GM12864 (cell line): Measurements from ENCODE around the gene MITF.

Experiments used
- DNase-seq: peaks from one replicate; pipeline ENCODE4 v3.0.0-alpha.2; 2011; ENCODE audit warnings: low read depth
- H3K4me3 ChIP-seq: 2 replicates; pipeline ENCODE4 v1.5.1; 2011; ENCODE audit warnings: mild to moderate bottlenecking, low read depth, low read length, control low read depth
- CTCF ChIP-seq: IDR thresholded peaks from 2 replicates; pipeline ENCODE4 v1.5.1; 2011; ENCODE audit warnings: low read depth, mild to moderate bottlenecking, moderate library complexity, low read length, control low read depth, inconsistent platforms; ENCODE audit errors: missing control alignments

Gene MITF

GRCh38 chr3:69856965-69857705 lies 117.9 kb downstream of the MITF start:
- TF ChIP-seq CTCF, result no peak
- no peak for DNase-seq
- H3K4me3 ChIP-seq, result no peak overlapping the region

DNA sequence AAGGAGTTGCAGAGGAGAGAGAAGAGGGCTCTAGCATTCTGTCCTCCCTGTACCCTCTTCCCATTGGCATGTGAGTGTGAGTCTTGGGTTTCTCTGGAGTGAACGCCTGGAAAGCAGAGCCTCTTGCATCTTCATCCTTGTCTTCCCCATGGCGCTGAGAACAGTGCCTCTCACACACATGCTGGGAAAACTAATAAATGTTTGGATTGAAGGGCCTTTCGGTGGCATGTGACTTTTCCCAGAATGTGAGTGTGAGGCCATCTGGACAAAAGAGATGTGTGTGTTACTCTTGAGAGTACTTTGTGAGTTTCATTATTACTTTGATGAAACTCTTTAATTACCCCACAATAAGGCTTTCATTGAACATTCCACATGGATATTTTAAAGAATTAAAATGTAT lies 122.3 kb downstream of the MITF start:
- no peak for TF ChIP-seq CTCF
- no peak overlapping the region for H3K4me3 ChIP-seq
- no peak for DNase-seq

DNA sequence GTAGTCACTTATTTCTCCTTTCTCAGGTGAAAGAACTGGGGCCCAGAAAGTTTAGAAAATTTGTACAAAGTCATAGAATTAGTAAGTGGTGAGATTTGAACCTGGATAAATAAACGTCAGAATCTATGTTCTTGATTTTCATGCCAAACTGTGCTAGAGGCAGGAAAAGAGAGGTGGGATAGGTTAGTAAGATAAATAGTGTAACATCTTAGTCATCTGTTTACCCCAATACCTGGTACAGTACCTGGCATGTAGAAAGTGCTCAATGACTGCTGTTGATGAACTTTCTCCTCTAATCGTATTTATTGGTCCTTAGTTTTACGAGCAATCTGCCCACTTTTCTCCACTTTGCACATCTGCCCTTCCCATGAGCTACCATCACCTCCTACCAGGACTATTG lies 124.9 kb downstream of the MITF start:
- DNase-seq, result no peak
- no peak for TF ChIP-seq CTCF

DNA sequence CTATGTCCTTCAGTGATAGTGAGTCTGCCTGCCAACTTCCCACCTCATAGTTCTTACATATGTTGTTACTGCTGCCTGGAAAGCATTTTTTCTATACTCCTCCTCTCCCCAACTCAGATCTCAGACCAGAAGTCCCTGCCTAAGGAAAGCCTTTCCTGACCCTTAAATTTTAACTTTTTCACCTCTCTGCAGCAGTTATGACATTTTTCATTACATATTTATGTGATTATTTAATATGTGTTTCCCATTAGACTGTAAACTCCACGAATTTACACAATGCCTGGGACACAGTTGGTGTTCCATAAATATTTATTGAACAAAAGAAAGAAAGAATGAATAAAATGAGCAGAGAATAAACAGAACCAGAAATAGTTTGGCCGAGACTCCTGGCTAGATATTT lies 125.5 kb downstream of the MITF start:
- TF ChIP-seq CTCF, result no peak
- no peak for DNase-seq
- no peak overlapping the region for H3K4me3 ChIP-seq

More for the DNA sequence above, 124.9 kb downstream of the MITF start:
- no peak overlapping the region for H3K4me3 ChIP-seq

DNA sequence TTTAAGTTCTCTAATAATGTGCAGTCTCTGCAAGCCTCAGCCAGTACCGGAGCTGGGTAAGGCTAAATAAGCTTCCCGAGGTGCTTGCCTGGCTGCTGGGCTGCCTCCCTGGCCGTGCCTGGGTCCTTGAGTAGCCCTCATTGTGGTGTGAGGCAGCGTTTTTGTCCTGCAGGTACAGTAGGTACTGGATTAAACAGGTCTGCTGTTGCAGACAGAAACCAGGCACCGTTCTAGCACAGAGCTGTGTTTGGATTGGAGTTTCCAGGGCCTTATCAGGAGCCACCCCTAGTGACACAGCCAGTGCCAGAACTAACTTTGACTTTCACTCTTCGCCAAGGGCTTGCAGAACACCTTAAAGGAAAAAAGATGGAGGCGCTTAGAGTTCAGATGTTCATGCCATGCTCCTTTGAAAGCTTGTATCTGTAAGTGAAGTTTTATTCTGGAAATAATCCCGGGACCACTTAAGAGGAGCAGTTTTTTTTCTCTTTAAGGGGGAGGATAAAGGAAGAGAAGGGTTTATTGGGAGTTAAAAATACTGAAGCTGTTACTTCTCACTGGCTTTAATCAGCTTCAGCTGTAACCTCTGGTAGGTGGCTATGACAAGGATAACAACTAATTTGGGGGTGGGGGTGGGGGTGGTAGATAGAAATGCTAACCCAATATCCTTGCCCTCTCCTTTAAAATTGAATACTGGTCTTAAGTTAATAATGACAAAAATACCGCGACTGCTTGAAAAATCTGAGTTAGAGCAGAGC lies 126.8 kb downstream of the MITF start:
- no peak for TF ChIP-seq CTCF
- no peak for DNase-seq
- no peak overlapping the region for H3K4me3 ChIP-seq

DNA sequence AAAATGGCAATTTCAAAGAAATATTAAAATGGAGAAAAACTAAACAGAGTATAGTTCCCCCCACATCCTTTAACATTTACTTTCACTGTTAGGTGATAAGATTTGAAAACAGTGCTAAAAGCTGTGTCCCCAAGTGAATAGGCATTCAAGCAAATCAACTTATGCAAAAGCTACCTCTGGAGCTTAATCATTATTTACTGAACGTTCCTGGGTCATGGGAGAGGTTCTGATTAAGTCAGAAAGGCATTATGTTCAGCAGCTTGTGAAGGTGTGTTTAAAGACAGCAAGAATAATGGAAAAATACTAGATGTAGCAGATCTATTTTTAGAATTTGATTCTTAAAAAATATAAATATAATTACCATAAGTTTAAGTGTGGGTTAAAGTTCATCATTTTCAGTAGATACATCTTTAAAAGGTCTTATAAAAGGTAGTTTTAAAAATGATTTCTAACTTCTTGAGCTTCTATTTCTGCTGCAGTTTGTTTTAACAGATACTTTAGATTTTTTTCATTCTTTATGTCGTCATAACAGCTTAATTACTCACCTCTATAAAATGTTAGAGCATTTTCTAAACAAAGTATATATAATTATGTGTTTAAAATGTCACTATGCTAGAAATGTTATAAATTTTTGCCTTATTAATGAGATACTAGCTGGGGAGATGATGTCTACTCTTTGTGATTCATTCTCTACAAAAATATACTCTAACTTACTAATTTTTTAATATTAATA lies 127.9 kb downstream of the MITF start:
- no peak for DNase-seq
- H3K4me3 ChIP-seq, result no peak overlapping the region
- no peak for TF ChIP-seq CTCF
